CD4-positive, alpha-beta memory T cell (primary cell): Measurements from ENCODE around the gene NFIX. TPM values are rescaled to one million over a fixed set of nuclear protein-coding genes. Genes with fewer than 3 reads are reported as not detected.

Experiments
- CTCF ChIA-PET: fragments of 350-600 bp; sonication (Branson Sonifier 250); formaldehyde crosslinking; loops from one replicate; lab custom pipeline; 2021; ENCODE audit warnings: inconsistent platforms; ENCODE audit not compliant: partially characterized antibody; lab: Charles Lee
- POLR2A ChIA-PET: fragments of 350-600 bp; sonication (Branson Sonifier 250); formaldehyde crosslinking; loops from one replicate; lab custom pipeline; 2021; ENCODE audit not compliant: partially characterized antibody; lab: Charles Lee
- DNase-seq, 5 donors: peaks; one replicate each; pipeline versions ENCODE4 v3.0.0 to v3.0.0-alpha.2; 2020 to 2022; ENCODE audit warnings: mixed read lengths in 1 of 5
- H3K27ac ChIP-seq: one replicate; pipeline ENCODE4 v1.7.0; 2013; ENCODE audit warnings: low read depth, low read length
- H3K27me3 ChIP-seq: 2 replicates; pipeline ENCODE4 v1.7.0; 2013; ENCODE audit warnings: mild to moderate bottlenecking, low read length, moderate library complexity; ENCODE audit not compliant: insufficient read depth
- H3K36me3 ChIP-seq: 2 replicates; pipeline ENCODE4 v1.7.0; 2013; ENCODE audit warnings: mild to moderate bottlenecking, low read length, moderate library complexity; ENCODE audit not compliant: insufficient read depth
- H3K4me1 ChIP-seq: 2 replicates; pipeline ENCODE4 v1.7.0; 2013; ENCODE audit warnings: mild to moderate bottlenecking, low read length, moderate library complexity; ENCODE audit not compliant: insufficient read depth
- H3K4me3 ChIP-seq, 2 donors: one replicate each; pipeline ENCODE4 v1.7.0; 2013; ENCODE audit warnings: low read length in 2 of 2, mild to moderate bottlenecking in 1 of 2
- H3K9me3 ChIP-seq, 2 donors: one replicate each; pipeline ENCODE4 v1.7.0; 2013; ENCODE audit warnings: low read length in 2 of 2, control low read depth in 1 of 2; ENCODE audit not compliant: control insufficient read depth in 1 of 2
- H3K27ac Mint-ChIP-seq, 7 donors: one replicate each; pipeline ENCODE4 v1.8.0; 2020 to 2021; ENCODE audit warnings: mixed read lengths in 7 of 7, mild to moderate bottlenecking in 6 of 7, inconsistent platforms in 3 of 7, moderate library complexity in 3 of 7
- H3K27me3 Mint-ChIP-seq, 2 donors: one replicate each; pipeline ENCODE4 v1.8.0; 2020 to 2021; ENCODE audit warnings: mixed read lengths in 2 of 2
- H3K36me3 Mint-ChIP-seq, 2 donors: one replicate each; pipeline ENCODE4 v1.8.0; 2020 to 2021; ENCODE audit warnings: mixed read lengths in 2 of 2, inconsistent platforms in 1 of 2, mild to moderate bottlenecking in 1 of 2
- H3K4me1 Mint-ChIP-seq, 4 donors: one replicate each; pipeline ENCODE4 v1.8.0; 2020 to 2021; ENCODE audit warnings: mixed read lengths in 4 of 4, mild to moderate bottlenecking in 1 of 4
- H3K4me3 Mint-ChIP-seq, 8 donors: one replicate each; pipeline ENCODE4 v1.8.0; 2020 to 2021; ENCODE audit warnings: mixed read lengths in 8 of 8, mild to moderate bottlenecking in 7 of 8, moderate library complexity in 6 of 8, inconsistent platforms in 3 of 8
- H3K9me3 Mint-ChIP-seq, 8 donors: one replicate each; pipeline ENCODE4 v1.8.0; 2020 to 2021; ENCODE audit warnings: mixed read lengths in 8 of 8, mild to moderate bottlenecking in 5 of 8, inconsistent platforms in 3 of 8, moderate library complexity in 1 of 8
- intact Hi-C: fragments of 100-400 bp; cut with micrococcal nuclease; formaldehyde crosslinking; loops from one replicate; pipeline ENCODE4 v1.15.1; 2023
- polyA plus RNA-seq, 2 donors: library from polyadenylated mRNA; unstranded; fragments of 300-500 nt; fragmentation: Illumina TruSeq; gene quantifications; one replicate each; pipeline ENCODE4 v1.2.3, GENCODE V29; 2021
- total RNA-seq, 2 experiments: library from RNA; stranded (reverse); gene quantifications; one replicate each; pipeline ENCODE4 v1.2.3, GENCODE V29; 2021

NFIX gene
- total and polyA plus RNA-seq, 4 experiments from 2014 or later = 0.09 to 5.4 (median 4.0) TPM; not detected in 1

DNA sequence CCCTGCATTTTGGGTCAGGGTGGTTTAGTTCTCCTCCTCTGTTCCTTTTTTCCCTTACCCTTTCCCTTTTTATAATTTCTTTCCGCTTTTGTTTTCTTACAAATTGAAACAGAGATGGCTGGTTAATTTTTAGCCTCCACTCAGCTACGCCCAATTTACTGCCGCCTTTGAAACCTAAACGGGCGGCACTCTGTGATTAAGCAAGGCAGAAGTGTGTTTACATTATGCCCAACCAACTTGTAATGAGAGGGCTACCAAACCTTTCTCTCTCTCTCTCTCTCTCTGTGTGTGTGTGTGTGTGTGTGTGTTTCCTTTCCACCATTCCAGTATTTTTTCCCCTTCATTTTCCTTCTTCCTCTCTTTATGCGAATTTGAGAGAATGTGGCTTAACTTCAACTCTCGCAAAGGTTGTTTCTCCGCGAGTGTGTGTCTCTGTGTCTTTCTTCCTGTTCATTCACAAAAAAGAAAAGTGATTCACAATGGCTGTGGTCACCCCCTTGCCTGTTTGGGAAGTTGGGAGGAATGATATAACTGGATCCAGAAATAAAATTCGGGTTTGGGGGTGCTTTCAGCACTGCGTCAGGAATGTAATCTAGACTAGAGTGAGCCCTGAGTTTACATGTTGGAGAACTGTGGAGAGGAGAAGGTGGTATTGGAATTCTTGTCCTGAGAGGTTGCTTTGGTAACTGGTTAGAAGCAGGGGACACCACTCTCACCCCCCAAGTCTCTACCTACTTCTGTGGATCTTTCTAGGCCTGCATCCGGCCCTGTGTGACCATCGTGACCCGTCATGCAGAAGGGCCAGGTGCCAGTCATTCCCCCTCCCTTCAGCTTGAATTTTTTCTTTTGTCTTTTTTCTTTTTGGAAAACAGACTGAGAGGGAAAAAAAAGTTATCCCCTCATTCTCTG, 31.4 kb downstream of the NFIX start:
- Histone ChIP-seq H3K36me3 (no peaks in the 10 kb centered on the region), H3K27me3 (peaks cover 13% of the 10 kb centered on the region), H3K27ac (no peak overlapping the region), H3K4me3 (no peak overlapping the region), H3K9me3 (no peaks in the 10 kb centered on the region), H3K4me1 (peaks cover 19% of the 10 kb centered on the region)
- no peak overlapping the region for H3K4me3 Mint-ChIP-seq
- intact Hi-C loops = no loop called here
- peaks cover 10 to 29% (median 18%) of the 10 kb centered on the region in 4 donors for H3K4me1 Mint-ChIP-seq
- no peak for DNase-seq
- CTCF ChIA-PET = interaction anchor here (4.0 to 5.4 kb wide), 2 partner anchors 35 to 49 kb away, joined by 26 to 29 read pairs; no protein-coding TSS in a partner anchor
- POLR2A ChIA-PET = no interaction called here
- H3K9me3 Mint-ChIP-seq = peaks cover 0 to 3% (median 0%) of the 10 kb centered on the region in 8 donors
- H3K36me3 Mint-ChIP-seq = no peaks in the 10 kb centered on the region
- peak overlapping the region in 1 of 7 donors; percentile 17 for H3K27ac Mint-ChIP-seq
- H3K27me3 Mint-ChIP-seq = peaks cover 23 to 29% of the 10 kb centered on the region in 2 donors

DNA sequence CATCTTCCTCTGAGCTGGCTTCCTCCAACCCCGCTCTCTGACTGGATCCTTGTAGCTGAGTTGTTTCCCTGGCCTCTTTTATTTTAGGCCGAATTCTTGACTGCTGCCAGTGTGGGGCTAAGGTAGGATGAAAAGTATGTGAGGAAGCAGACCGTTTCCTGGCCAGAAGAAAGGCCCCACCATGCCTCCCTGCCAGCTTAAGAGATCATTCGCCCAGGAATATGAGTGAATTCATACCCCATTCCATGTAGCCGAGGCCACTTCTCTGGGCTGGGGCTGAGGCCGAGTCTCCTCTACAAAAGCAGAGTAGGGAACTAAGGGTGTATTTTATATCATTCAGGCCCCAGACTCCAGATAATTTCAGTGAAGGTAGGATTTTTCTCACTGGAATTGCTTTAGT, 32.3 kb downstream of the NFIX start:
- Histone ChIP-seq H3K4me1 (peaks cover 19% of the 10 kb centered on the region), H3K36me3 (no peaks in the 10 kb centered on the region), H3K9me3 (no peaks in the 10 kb centered on the region), H3K4me3 (no peak overlapping the region), H3K27ac (no peak overlapping the region), H3K27me3 (peaks cover 13% of the 10 kb centered on the region)
- Mint-ChIP-seq H3K27me3 (peaks cover 23 to 27% of the 10 kb centered on the region in 2 donors), H3K4me3 (no peak overlapping the region), H3K36me3 (no peaks in the 10 kb centered on the region), H3K9me3 (peaks cover 0 to 3% (median 0%) of the 10 kb centered on the region in 8 donors), H3K27ac (no peak overlapping the region), H3K4me1 (peaks cover 10 to 25% (median 16%) of the 10 kb centered on the region in 4 donors)
- ChIA-PET CTCF (interaction anchor here (1.1 to 5.4 kb wide), 4 partner anchors 10 to 62 kb away, joined by 5 to 29 read pairs (median 16); no protein-coding TSS in a partner anchor), POLR2A (no interaction called here)
- intact Hi-C loops = no loop called here
- DNase-seq = no peak

DNA sequence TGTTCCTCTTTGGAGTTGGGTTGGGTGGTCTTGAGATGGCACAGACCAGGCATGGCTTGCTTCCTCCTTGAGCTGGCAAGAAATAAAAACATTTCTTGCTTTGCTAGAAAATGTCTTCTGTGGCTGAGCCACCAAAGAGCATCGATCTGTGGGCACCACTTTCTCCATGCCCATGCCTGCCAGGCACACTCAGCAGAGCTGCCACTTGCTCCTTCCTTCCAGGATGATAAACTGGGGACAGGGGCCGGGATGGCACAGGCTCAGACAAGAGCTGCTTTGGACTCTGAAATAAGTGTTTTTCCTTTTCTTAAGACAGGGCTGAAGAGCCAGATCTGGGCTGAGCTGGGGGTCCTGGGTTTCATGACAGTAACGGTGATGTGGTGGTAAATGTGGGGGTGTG, 32.8 kb downstream of the NFIX start:
- intact Hi-C loops = no loop called here
- DNase-seq = no peak
- Histone ChIP-seq H3K27me3 (peaks cover 13% of the 10 kb centered on the region), H3K9me3 (no peaks in the 10 kb centered on the region), H3K27ac (no peak overlapping the region), H3K4me3 (no peak overlapping the region), H3K36me3 (no peaks in the 10 kb centered on the region), H3K4me1 (peaks cover 15% of the 10 kb centered on the region)
- Mint-ChIP-seq H3K27me3 (peaks cover 25% of the 10 kb centered on the region in 2 donors), H3K9me3 (peaks cover 0 to 3% (median 0%) of the 10 kb centered on the region in 8 donors), H3K36me3 (no peaks in the 10 kb centered on the region), H3K4me1 (peaks cover 10 to 23% (median 15%) of the 10 kb centered on the region in 4 donors), H3K27ac (peak overlapping the region in 1 of 7 donors; percentile 43), H3K4me3 (no peak overlapping the region)
- ChIA-PET POLR2A (no interaction called here), CTCF (interaction anchor here (1.1 to 5.4 kb wide), 4 partner anchors 10 to 63 kb away, joined by 5 to 29 read pairs (median 16); no protein-coding TSS in a partner anchor)

DNA sequence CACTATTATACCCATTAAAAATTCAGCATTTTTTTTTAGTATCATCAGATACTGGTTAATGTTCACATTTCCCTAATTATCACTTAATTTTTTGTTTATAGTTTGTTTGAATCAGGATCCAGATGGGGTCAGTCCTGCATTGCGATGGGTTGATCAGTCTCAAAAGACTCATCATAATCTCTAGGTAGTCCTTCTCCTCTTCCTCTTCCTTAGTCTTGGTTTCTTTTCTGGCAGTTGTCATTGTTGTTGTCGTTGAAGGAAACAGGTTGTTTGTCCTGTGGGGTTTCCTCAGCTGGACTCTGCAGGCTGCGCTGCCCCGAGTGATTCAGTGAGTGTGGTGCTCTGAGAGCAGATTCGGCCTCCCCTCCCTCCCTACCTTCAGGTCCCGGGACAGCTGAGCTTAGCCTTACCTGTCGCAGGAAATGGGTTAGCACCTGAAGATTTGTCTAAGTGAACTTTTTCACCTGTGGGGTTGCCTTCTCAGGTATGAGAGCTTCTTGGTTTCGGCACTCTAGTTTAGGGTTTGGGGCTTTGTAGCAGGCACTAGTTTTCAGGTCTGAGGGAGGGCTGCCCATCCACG, 34.1 kb downstream of the NFIX start:
- DNase-seq = no peak
- peaks cover 8% of the 10 kb centered on the region for H3K27me3 ChIP-seq
- Mint-ChIP-seq H3K9me3 (peaks cover 0 to 2% (median 0%) of the 10 kb centered on the region in 8 donors), H3K36me3 (no peaks in the 10 kb centered on the region), H3K4me1 (peaks cover 3 to 13% (median 8%) of the 10 kb centered on the region in 4 donors), H3K27me3 (peaks cover 19 to 21% of the 10 kb centered on the region in 2 donors), H3K27ac (no peak overlapping the region), H3K4me3 (no peak overlapping the region)
- ChIA-PET CTCF (interaction anchor here (0.8 to 5.4 kb wide), 5 partner anchors 12 to 65 kb away, joined by 3 to 29 read pairs (median 6); no protein-coding TSS in a partner anchor), POLR2A (no interaction called here)
- no peaks in the 10 kb centered on the region for H3K36me3 ChIP-seq
- intact Hi-C loops = no loop called here
- H3K4me3 ChIP-seq = no peak overlapping the region
- H3K4me1 ChIP-seq = peaks cover 3% of the 10 kb centered on the region
- H3K9me3 ChIP-seq = no peaks in the 10 kb centered on the region
- no peak overlapping the region for H3K27ac ChIP-seq

DNA sequence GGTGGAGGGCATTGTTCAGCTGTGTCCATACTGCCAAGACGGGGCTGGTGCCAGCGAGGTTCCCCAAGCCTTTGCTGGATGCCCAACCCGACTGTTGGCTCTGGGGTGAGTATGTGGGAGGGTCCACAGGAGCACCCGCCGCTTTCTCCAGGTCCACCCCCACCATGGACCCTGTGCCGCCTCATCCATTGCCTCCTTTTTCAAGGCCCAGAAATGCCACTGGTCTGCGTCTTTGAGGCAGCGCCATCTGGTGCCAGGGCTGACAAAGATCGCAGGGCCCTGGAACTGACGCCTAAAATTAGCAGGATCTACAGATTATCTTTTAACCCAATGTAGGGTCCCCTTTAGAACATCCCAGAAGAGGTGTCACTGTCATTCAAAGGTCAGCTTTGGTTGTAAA, 34.6 kb downstream of the NFIX start:
- ChIA-PET CTCF (interaction anchor here (0.8 to 5.4 kb wide), 6 partner anchors 12 to 64 kb away, joined by 3 to 29 read pairs (median 4); no protein-coding TSS in a partner anchor), POLR2A (no interaction called here)
- no peak overlapping the region for H3K27ac Mint-ChIP-seq
- intact Hi-C loops = loop anchor here (5.0 kb wide), 1 partner anchor 62 kb away; no protein-coding TSS in a partner anchor
- no peaks in the 10 kb centered on the region for H3K36me3 Mint-ChIP-seq
- Histone ChIP-seq H3K4me3 (no peak overlapping the region), H3K27me3 (peaks cover 5% of the 10 kb centered on the region), H3K9me3 (no peaks in the 10 kb centered on the region), H3K4me1 (no peaks in the 10 kb centered on the region), H3K36me3 (no peaks in the 10 kb centered on the region), H3K27ac (no peak overlapping the region)
- H3K9me3 Mint-ChIP-seq = no peaks in the 10 kb centered on the region
- peaks cover 0 to 8% (median 4%) of the 10 kb centered on the region in 4 donors for H3K4me1 Mint-ChIP-seq
- no peak overlapping the region for H3K4me3 Mint-ChIP-seq
- no peak for DNase-seq
- peaks cover 14 to 17% of the 10 kb centered on the region in 2 donors for H3K27me3 Mint-ChIP-seq

DNA sequence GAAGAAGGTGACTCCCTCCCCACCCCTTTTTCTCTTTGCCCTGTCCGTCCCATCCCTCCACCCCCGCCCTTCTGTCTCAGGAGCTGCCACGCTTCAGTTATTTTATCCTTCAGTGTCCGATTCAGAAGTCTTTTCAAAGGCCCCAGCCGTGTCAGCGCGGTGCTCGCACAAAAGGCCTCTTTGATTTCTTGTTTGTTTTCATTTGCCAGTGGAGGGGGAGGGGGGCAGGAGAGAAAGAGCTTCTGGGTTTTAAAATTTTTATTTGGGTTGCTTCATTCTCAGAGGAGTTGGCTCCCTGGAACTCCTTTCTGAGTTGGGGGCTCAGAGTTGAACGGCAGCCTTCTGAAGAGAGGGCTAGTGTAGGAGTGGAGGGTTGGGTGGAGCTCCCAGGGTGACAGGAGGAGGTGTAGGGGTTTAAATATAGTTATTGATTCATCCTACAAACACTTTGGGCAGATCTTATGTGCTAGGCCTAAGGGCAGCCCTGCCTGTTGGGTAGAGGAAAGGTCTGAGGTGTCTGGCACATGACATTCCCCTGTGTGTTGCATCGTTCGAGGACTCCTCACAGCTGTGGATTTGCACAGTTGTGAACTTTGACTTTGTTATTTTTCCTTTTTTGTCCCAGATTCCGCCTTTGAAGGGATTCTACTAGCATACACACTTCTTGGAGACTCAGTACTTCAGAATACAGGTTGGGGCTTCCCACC, 36.8 kb downstream of the NFIX start:
- POLR2A ChIA-PET = interaction anchor here (0.6 to 0.8 kb wide), 2 partner anchors 19 to 259 kb away, joined by 3 read pairs; no protein-coding TSS in a partner anchor
- Histone ChIP-seq H3K27ac (no peak overlapping the region), H3K4me1 (no peaks in the 10 kb centered on the region), H3K36me3 (no peaks in the 10 kb centered on the region), H3K27me3 (no peaks in the 10 kb centered on the region), H3K9me3 (no peaks in the 10 kb centered on the region), H3K4me3 (no peak overlapping the region)
- intact Hi-C loops = loop anchor here (5.0 kb wide), 1 partner anchor 60 kb away; no protein-coding TSS in a partner anchor
- peaks cover 0 to 1% (median 0%) of the 10 kb centered on the region in 4 donors for H3K4me1 Mint-ChIP-seq
- H3K9me3 Mint-ChIP-seq = no peaks in the 10 kb centered on the region
- no peaks in the 10 kb centered on the region for H3K36me3 Mint-ChIP-seq
- no peak overlapping the region for H3K27ac Mint-ChIP-seq
- peak overlapping the region in 1 of 8 donors; percentile 36 for H3K4me3 Mint-ChIP-seq
- CTCF ChIA-PET = interaction anchor here (0.6 to 2.3 kb wide), 3 partner anchors 29 to 1019 kb away, joined by 4 to 8 read pairs (median 7); no protein-coding TSS in a partner anchor
- H3K27me3 Mint-ChIP-seq = peaks cover 0 to 9% of the 10 kb centered on the region in 2 donors
- no peak for DNase-seq
